ENCODE data around the gene SLC6A4.
"Not testable (repeated sequence)": the region's sequence is repeated elsewhere in the genome, so short reads cannot be mapped to it uniquely, and the experiment has no call there.

The SLC6A4 gene

DNA sequence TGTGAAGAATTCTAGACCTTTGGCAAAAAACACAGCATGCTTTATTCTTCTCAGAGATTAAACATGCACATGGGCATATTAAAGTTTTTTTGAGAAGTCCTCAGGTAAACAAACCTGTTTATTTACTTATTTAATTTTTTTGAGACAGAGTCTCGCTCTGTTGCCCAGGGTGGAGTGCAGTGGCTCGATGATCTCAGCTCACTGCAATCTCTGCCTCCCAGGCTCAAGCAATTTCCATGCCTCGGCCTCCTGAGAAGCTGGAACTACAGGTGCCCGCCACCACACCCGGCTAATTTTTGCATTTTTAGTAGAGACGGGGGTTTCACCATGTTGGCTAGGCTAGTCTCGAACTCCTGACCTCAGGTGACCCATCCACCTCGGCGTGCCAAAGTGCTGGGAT is 34.8 kb downstream of the SLC6A4 start:
- H3K9me3 Mint-ChIP-seq; intact Hi-C loops (cut with micrococcal nuclease); H3K4me1 Mint-ChIP-seq (ENCODE audit: low read depth); H3K27ac Mint-ChIP-seq; H3K36me3 Mint-ChIP-seq (ENCODE audit: low read depth); H3K4me3 Mint-ChIP-seq: not testable (repeated sequence)
- peaks cover 12% of the 10 kb centered on the region for H3K27me3 Mint-ChIP-seq

DNA sequence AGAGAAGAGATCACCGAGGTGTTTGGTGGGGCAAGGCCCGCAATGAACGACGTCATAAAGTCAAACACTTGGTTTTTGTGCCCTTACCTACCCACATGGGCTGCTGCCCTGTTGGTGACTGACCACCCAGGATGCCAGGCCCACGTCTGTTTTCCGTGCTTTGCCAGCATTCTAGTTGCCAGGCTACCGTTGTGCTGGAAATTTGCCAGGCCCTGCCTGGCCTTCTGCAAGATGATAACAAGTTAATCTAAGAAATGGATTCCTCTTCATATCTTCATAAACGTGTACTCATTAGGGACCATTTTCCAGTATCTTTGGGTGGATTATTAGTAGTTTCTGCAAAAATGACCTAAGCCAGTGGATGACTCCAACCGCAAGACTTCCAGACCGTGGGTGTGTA is 35.4 kb downstream of the SLC6A4 start:
- Mint-ChIP-seq H3K4me3 (no peak overlapping the region), H3K27me3 (peaks cover 9% of the 10 kb centered on the region)
- intact Hi-C loops (cut with micrococcal nuclease) = no loop called here

DNA sequence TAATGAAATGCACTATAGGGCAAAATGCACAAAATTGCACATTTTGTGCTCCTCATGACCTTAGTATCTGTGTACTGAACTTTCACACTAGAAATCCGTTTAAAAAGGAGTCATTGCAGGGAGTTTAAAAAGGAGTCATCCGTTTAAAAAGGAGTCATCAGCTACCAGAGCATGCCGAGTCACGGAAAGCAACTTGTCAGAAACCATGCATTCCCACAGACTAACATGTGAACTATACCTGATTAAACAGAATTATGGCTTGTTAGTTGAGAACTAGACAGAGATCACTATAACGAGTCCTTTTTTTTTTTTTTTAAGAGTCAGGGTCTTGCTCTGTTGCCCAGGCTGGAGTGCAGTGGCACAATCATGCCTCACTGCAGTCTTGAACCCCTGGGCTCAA is 35.9 kb downstream of the SLC6A4 start:
- H3K27ac Mint-ChIP-seq = no peak overlapping the region
- H3K27me3 Mint-ChIP-seq = peaks cover 7% of the 10 kb centered on the region
- H3K4me1 Mint-ChIP-seq (ENCODE audit: low read depth) = no peaks in the 10 kb centered on the region
- no peaks in the 10 kb centered on the region for H3K9me3 Mint-ChIP-seq
- H3K36me3 Mint-ChIP-seq (ENCODE audit: low read depth) = no peaks in the 10 kb centered on the region
- intact Hi-C loops (cut with micrococcal nuclease) = no loop called here
- H3K4me3 Mint-ChIP-seq = no peak overlapping the region

More for the DNA sequence above, 35.4 kb downstream of the SLC6A4 start:
- H3K4me1 Mint-ChIP-seq (ENCODE audit: low read depth) = no peaks in the 10 kb centered on the region
- H3K27ac Mint-ChIP-seq = no peak overlapping the region
- no peaks in the 10 kb centered on the region for H3K9me3 Mint-ChIP-seq
- H3K36me3 Mint-ChIP-seq (ENCODE audit: low read depth) = no peaks in the 10 kb centered on the region

DNA sequence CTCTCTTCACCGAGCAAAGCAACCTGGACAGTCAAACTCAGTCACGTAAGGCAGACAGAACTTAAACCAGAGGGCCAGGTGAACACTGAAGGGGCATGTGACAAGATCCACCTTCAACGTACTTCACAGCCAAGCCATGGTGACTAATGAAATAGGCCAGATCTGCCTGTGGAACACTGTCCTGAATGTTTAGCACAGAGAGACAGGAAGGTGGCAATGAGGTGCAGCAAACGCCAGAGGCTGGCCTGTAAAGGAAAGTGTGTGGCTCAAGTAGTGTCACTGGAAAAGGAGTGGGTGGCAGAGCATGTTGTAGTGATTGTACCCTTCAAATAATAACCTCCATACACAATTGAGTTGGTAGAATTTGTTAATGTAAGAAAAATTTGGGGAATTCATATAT is 38.1 kb downstream of the SLC6A4 start:
- Mint-ChIP-seq H3K9me3 (no peaks in the 10 kb centered on the region), H3K36me3 (ENCODE audit: low read depth) (no peaks in the 10 kb centered on the region), H3K4me3 (no peak overlapping the region), H3K27ac (no peak overlapping the region), H3K4me1 (ENCODE audit: low read depth) (no peaks in the 10 kb centered on the region), H3K27me3 (peaks cover 10% of the 10 kb centered on the region)
- intact Hi-C loops (cut with micrococcal nuclease) = no loop called here

DNA sequence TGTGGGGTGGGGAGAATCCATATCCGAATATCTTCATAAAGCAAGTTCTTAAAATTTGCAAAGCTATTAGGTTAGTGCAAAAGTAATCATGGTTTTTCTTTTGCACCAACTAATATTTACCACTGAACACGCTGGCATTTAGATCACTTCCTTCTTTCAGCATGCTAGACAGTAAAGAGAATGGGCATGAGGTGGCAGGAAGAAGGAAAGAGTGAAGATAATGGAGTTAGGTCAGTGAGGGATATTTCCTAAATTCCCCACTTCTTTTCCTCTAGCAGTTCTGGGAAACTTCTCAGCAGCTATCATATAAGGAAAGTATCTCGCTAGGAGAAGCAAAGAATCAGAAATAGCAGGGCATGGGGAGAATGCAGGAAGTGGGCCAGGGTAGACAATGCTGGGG is 39.0 kb downstream of the SLC6A4 start:
- H3K27ac Mint-ChIP-seq = no peak overlapping the region

DNA sequence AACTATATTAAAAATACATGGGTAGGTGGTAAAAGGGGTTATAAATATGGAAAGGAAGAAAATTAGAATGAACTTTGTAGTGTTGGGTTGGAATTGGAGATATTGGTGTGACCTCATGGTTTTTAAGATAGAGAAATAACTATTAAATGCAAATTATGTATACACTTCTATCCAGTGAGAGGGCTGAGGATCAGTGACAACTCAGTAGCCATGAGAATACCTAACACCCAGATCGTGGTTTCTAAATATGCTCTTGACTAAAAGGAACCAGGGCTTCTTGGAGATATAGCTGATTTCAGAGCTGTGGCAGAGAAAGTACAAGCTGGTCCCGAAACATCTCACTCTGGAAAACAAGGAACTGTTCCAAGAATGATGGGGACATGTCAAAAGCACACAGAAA is 44.4 kb downstream of the SLC6A4 start:
- Mint-ChIP-seq H3K27ac (no peak overlapping the region), H3K4me3 (no peak overlapping the region), H3K9me3 (no peaks in the 10 kb centered on the region), H3K4me1 (ENCODE audit: low read depth) (no peaks in the 10 kb centered on the region), H3K27me3 (peaks cover 14% of the 10 kb centered on the region), H3K36me3 (ENCODE audit: low read depth) (peaks cover 10% of the 10 kb centered on the region)
- intact Hi-C loops (cut with micrococcal nuclease) = no loop called here

More for the DNA sequence above, 39.0 kb downstream of the SLC6A4 start:
- H3K4me1 Mint-ChIP-seq (ENCODE audit: low read depth) = no peaks in the 10 kb centered on the region
- no peak overlapping the region for H3K4me3 Mint-ChIP-seq
- intact Hi-C loops (cut with micrococcal nuclease) = no loop called here
- no peaks in the 10 kb centered on the region for H3K9me3 Mint-ChIP-seq
- peaks cover 11% of the 10 kb centered on the region for H3K27me3 Mint-ChIP-seq
- H3K36me3 Mint-ChIP-seq (ENCODE audit: low read depth) = no peaks in the 10 kb centered on the region

DNA sequence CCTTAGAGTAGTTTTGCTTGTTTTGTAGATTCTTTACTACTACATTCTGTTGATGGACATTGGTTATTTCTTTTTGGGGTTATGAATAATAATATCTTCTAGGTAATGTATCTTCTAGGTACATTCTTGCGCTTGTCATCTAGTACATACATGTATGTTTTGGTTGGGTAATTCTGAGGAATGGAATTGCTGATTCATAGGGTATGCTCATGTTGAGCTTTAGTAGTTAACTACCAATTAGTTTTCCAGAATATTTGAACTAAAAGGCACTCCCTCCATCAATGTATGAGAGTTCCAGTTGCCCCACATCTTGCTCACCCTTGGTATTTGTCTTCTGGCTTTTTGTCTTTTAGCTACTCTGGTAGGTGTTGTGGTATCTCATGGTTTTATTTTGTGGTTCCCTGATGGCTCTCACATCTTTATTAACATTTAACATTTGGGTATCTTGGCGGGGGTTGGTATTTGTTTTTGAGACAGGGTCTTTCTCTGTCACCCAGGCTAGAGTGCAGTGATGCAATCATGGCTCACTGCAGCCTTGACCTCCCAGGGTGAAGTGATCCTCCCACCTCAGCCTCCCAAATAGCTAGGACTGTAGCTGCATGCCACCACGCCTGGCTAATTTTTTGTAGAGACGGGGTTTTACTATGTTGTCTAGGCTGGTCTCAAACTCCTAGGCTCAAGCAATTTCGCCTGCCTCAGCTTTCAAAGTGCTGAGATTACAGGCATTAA is 47.1 kb downstream of the SLC6A4 start:
- intact Hi-C loops (cut with micrococcal nuclease) = no loop called here
- H3K27me3 Mint-ChIP-seq = peaks cover 11% of the 10 kb centered on the region
- H3K4me1 Mint-ChIP-seq (ENCODE audit: low read depth) = no peaks in the 10 kb centered on the region
- no peaks in the 10 kb centered on the region for H3K9me3 Mint-ChIP-seq
- H3K36me3 Mint-ChIP-seq (ENCODE audit: low read depth) = peaks cover 30% of the 10 kb centered on the region
- no peak overlapping the region for H3K27ac Mint-ChIP-seq
- no peak overlapping the region for H3K4me3 Mint-ChIP-seq

DNA sequence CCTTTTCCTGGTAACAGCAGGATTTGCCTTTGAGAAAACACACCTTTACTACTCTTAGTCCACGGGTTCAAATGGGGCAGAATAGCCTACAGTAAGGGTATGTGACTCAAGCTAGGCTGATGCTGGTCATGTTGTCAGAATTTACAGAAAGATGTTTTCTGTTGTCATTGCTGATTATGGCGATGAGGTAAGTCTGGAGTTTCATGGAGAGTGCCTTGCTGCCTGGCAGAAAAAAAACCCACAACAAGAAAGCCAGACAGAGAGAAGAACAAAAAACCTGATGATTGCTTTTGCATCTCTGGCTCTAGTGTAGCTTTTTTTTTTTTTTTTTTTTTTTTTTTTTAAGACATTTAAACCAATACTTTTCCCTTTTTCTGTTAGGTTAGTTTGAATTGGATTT is 47.9 kb downstream of the SLC6A4 start:
- Mint-ChIP-seq H3K9me3 (no peaks in the 10 kb centered on the region), H3K36me3 (ENCODE audit: low read depth) (peaks cover 38% of the 10 kb centered on the region), H3K4me3 (no peak overlapping the region), H3K4me1 (ENCODE audit: low read depth) (no peaks in the 10 kb centered on the region), H3K27me3 (peaks cover 6% of the 10 kb centered on the region), H3K27ac (no peak overlapping the region)
- intact Hi-C loops (cut with micrococcal nuclease) = no loop called here

DNA sequence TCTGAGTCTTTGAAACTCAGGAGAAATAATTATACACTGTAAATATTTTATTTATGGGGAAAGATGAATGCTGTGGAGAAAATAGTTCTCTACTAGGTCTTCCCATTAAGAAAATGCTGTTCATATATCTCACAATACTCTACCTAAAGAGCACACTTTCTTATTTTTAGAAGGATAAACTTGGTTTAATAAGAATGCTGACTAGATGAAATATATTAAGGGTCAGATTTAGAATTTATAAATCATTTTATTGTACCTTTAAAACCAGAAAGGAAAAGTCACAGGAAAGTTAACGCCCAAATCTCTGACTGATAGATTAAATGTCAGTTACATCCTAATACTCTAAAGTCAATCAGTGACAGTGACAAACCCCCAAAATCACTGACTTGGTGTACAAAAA is 48.7 kb downstream of the SLC6A4 start:
- no peak overlapping the region for H3K27ac Mint-ChIP-seq
- peaks cover 43% of the 10 kb centered on the region for H3K36me3 Mint-ChIP-seq (ENCODE audit: low read depth)
- intact Hi-C loops (cut with micrococcal nuclease) = no loop called here
- no peaks in the 10 kb centered on the region for H3K4me1 Mint-ChIP-seq (ENCODE audit: low read depth)
- H3K27me3 Mint-ChIP-seq = peaks cover 4% of the 10 kb centered on the region
- H3K9me3 Mint-ChIP-seq = no peaks in the 10 kb centered on the region
- no peak overlapping the region for H3K4me3 Mint-ChIP-seq

DNA sequence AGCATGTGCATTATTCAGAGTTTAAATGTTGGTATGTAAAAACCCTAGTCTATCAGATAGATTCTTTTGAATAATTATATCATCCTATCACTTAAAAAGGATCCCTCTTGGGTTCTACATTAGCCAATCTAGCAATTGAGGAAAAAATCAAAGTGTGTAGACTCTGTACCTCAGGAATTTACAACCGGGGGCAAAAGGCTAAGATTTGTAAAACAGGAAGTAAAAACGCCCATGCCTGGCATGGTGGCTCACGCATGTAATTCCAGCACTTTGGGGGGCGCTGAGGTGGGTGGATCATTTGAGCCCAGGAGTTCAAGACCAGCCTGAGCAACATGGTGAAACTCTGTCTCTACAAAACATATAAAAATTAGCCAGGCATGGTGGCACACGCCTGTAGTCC is 58.6 kb downstream of the SLC6A4 start:
- H3K4me3 Mint-ChIP-seq = no peak overlapping the region
- H3K4me1 Mint-ChIP-seq (ENCODE audit: low read depth) = no peaks in the 10 kb centered on the region
- H3K27ac Mint-ChIP-seq = no peak overlapping the region
- no peaks in the 10 kb centered on the region for H3K27me3 Mint-ChIP-seq
- no peaks in the 10 kb centered on the region for H3K9me3 Mint-ChIP-seq
- intact Hi-C loops (cut with micrococcal nuclease) = no loop called here
- peaks cover 92% of the 10 kb centered on the region for H3K36me3 Mint-ChIP-seq (ENCODE audit: low read depth)

DNA sequence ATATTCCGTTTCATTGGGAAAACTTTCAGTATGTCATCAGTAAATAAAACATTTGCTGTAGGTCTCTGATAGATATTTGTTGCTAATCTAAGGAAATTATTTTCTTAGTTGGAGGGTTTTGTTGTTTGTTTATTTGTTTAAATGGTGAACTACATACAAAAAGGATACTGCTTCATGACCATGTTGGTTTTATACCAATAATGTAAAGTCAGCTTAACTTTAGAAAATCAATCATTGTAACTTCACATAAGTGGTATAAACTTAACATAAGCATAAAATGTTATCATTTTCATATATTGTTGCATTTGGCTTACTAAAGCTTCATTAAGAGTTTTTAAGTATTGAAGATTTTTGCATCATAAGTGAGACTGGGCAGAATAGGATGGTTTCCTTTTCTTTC is 60.9 kb downstream of the SLC6A4 start:
- Mint-ChIP-seq H3K27ac (no peak overlapping the region), H3K4me3 (no peak overlapping the region), H3K9me3 (no peaks in the 10 kb centered on the region), H3K27me3 (no peaks in the 10 kb centered on the region), H3K36me3 (ENCODE audit: low read depth) (peaks cover 82% of the 10 kb centered on the region), H3K4me1 (ENCODE audit: low read depth) (no peaks in the 10 kb centered on the region)
- intact Hi-C loops (cut with micrococcal nuclease) = no loop called here

DNA sequence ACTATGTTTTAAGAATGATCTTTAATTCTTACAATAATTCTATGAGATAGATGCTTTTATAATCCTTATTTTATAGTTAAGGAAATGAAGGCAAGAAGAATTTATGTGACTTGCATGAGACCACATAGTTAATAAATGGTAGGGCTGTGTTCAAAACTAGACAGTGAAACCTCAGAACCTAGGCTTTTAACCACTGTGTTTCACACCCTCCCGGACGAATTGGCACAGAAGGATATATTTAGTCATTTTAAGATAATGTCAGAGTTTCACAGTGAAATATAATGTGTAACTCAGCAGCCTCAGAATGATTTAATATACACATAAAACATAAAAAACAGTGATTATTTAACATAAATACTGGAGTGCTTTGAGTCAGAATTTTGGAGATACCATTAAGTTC is 61.8 kb downstream of the SLC6A4 start:
- Mint-ChIP-seq H3K9me3 (no peaks in the 10 kb centered on the region), H3K27me3 (no peaks in the 10 kb centered on the region), H3K4me3 (no peak overlapping the region), H3K36me3 (ENCODE audit: low read depth) (peaks cover 75% of the 10 kb centered on the region), H3K4me1 (ENCODE audit: low read depth) (no peaks in the 10 kb centered on the region), H3K27ac (no peak overlapping the region)
- intact Hi-C loops (cut with micrococcal nuclease) = no loop called here

DNA sequence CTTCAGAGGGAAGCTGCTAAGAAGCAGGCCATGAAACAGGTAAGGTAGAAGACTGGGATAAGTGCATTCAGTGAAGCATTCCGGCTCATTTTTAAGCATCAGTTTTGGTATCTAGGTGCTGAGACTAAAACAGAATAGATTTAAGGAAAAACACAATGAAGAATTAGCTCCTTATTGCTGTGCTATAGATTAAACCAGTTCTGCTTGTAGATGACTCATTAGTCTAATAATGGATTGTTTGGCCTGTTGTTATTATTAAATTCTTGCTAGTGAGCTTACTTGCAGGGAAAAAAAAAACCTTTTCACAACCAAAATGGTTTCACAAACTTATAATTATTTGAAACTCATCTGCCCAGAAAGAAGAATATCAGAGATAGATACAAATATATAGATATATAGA is 62.9 kb downstream of the SLC6A4 start:
- H3K9me3 Mint-ChIP-seq = no peaks in the 10 kb centered on the region
- H3K4me1 Mint-ChIP-seq (ENCODE audit: low read depth) = no peaks in the 10 kb centered on the region
- H3K27ac Mint-ChIP-seq = no peak overlapping the region
- no peaks in the 10 kb centered on the region for H3K27me3 Mint-ChIP-seq
- H3K4me3 Mint-ChIP-seq = no peak overlapping the region
- intact Hi-C loops (cut with micrococcal nuclease) = no loop called here
- H3K36me3 Mint-ChIP-seq (ENCODE audit: low read depth) = peaks cover 64% of the 10 kb centered on the region

DNA sequence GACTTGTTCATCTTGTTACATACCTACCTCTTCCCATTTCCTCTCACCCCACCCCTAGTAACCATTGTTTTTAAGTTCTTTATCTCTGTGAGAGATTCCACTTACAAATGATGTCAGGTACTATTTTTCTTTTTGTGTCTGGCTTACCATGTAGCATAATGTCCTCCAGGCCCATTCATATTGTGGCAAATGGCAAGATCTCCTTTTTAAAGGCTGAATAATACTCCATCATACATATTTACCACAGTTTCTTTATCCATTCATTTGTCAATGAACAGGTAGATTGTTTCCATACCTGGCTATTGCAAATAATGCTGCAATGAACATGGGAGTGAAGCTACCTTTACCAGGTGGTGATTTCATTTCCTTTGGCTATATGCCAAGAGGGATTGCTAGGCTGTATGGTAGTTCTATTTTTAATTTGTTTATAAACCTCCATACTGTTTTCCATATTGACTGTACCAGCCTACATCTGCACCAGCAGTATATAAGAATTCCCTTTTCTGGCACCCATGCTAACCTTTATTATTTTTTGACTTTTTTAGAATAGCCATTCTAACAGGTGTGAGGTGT is 65.0 kb downstream of the SLC6A4 start:
- Mint-ChIP-seq H3K27me3 (no peaks in the 10 kb centered on the region), H3K4me3 (no peak overlapping the region), H3K4me1 (ENCODE audit: low read depth) (no peaks in the 10 kb centered on the region), H3K36me3 (ENCODE audit: low read depth) (peaks cover 51% of the 10 kb centered on the region), H3K9me3 (no peaks in the 10 kb centered on the region), H3K27ac (no peak overlapping the region)
- intact Hi-C loops (cut with micrococcal nuclease) = no loop called here

DNA sequence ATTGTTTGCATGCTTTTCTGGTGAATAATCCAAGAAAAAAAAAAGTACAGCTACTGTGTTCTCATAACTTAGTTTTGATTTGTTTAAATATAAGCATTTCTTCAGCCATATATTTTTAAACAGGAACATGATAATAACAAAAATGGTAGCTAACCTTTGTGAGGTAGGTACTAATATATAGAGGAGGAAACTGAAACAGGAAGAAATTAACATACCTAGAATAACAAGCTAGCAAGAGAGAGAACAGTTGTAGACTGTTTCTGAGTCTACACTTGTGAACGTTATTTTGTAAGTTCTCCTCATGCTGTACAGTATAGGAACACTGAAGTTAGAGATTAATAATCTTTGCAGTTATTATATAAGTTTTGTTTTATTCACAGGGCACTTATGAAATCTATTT is 69.5 kb downstream of the SLC6A4 start:
- H3K4me1 Mint-ChIP-seq (ENCODE audit: low read depth) = no peaks in the 10 kb centered on the region
- no peak overlapping the region for H3K4me3 Mint-ChIP-seq
- no peaks in the 10 kb centered on the region for H3K27me3 Mint-ChIP-seq
- H3K27ac Mint-ChIP-seq = no peak overlapping the region
- intact Hi-C loops (cut with micrococcal nuclease) = no loop called here
- H3K36me3 Mint-ChIP-seq (ENCODE audit: low read depth) = peaks cover 33% of the 10 kb centered on the region
- H3K9me3 Mint-ChIP-seq = no peaks in the 10 kb centered on the region

Measured in dendritic cell treated with granulocyte-macrophage colony-stimulating factor and Interleukin-4, amounts not matched to agents 40 ng/mL and 50 ng/mL, for 4 days (primary cell).